Adrenal gland (tissue), 5 donors: ENCODE results near the gene SIRT1.

ENCODE experiments used
- POLR2A ChIP-seq, 2 donors: fragments of 450-650 bp; IDR thresholded peaks; one replicate each; pipeline ENCODE4 v1.6.1; 2017; ENCODE audit warnings: antibody characterized with exemption in 2 of 2, mild to moderate bottlenecking in 2 of 2, moderate library complexity in 1 of 2
- TF ChIP-seq, protein P1 (sequence below), 6 experiments: fragments of 450-650 bp in 4 of 6; fragments of 200-600 bp in 2 of 6; sonication (generic) in 1 of 6; IDR thresholded peaks; 1 replicate in 5 of 6; 2 replicates in 1 of 6; pipeline versions ENCODE4 v1.5.1 to v1.8.0; 2016 to 2021; ENCODE audit warnings: antibody characterized with exemption in 6 of 6, mild to moderate bottlenecking in 2 of 6, moderate library complexity in 1 of 6
- donor health status: DM: no; HTN: no; CAD: no.

DNA sequence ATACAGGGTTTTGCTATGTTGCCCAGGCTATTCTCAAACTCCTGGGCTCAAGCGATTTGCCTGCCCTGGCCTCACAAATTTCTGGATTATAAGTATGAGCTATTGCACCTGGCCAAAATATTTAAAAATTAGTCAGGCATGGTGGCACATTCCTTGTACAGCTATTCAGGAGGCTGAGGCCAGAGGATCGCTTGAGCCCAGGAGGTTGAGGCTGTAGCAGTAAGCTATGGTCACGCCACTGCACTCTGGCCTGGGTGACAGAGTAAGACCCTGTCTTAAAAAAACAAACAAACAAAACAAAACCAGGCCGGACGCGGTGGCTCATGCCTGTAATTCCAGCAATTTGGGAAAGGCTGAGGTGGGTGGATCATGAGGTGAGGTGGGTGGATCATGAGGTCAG lies 14.5 kb upstream of the SIRT1 start:
- no peak for TF ChIP-seq POLR2A (IDR thresholded peaks at IDR 0.05)
- TF ChIP-seq, protein P1, sequence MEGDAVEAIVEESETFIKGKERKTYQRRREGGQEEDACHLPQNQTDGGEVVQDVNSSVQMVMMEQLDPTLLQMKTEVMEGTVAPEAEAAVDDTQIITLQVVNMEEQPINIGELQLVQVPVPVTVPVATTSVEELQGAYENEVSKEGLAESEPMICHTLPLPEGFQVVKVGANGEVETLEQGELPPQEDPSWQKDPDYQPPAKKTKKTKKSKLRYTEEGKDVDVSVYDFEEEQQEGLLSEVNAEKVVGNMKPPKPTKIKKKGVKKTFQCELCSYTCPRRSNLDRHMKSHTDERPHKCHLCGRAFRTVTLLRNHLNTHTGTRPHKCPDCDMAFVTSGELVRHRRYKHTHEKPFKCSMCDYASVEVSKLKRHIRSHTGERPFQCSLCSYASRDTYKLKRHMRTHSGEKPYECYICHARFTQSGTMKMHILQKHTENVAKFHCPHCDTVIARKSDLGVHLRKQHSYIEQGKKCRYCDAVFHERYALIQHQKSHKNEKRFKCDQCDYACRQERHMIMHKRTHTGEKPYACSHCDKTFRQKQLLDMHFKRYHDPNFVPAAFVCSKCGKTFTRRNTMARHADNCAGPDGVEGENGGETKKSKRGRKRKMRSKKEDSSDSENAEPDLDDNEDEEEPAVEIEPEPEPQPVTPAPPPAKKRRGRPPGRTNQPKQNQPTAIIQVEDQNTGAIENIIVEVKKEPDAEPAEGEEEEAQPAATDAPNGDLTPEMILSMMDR (IDR thresholded peaks at IDR 0.05): no peak
